ENCODE data around the gene DLL1. TPM values are rescaled to one million over a fixed set of nuclear protein-coding genes. Genes with fewer than 3 reads are reported as not detected.

The DLL1 gene
- total RNA-seq, 1 experiment from 2014 or later, result not detected

DNA sequence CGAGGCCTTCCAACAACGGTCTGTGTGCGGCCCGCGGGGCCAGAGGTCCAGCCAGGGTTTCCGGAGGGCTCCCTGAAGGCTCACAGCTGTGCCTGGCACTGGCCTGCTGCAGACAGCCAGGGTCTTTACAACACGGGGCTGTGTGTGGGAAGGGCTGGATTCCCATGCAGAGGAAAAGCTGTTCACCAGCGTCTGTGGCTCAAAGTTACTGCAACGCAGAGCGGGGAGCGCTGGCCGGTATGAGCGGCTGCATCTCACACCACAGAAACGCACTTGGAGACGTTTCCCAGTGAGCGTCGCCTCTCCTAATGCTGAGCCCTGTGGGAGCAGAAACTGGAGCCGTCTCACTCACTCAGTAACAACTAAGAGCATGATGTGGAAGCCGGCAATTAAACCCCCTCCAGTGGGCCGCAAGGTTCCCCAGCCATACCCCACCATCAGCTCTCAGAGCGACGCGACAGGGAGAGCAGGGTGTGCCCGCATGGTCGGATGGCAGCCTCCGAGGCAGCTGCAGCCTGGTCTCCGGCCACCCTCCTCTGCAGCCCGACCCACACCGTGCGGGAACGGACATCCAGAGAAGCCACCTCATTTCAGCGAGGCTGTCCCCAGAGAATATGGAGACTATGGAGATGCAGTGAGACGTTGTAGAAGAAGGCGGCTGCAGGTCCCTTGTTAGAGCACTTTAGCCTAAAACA lies 42.6 kb downstream of the DLL1 start:
- H3K79me2 ChIP-seq (ENCODE audit: low read depth), result no peaks in the 10 kb centered on the region
- H3K9me2 ChIP-seq (ENCODE audit: insufficient read depth), result no peaks in the 10 kb centered on the region
- H3K27ac ChIP-seq, result no peak overlapping the region
- intact Hi-C loops (cut with micrococcal nuclease; ENCODE audit: unreplicated experiment), result no loop called here
- DNase-seq, result no peak
- no peak overlapping the region for H3K4me3 ChIP-seq
- H3K9me3 ChIP-seq (ENCODE audit: insufficient read depth, low read depth), result no peaks in the 10 kb centered on the region
- no peaks in the 10 kb centered on the region for H3K36me3 ChIP-seq (ENCODE audit: low read depth)
- no peak overlapping the region for H2AFZ ChIP-seq
- peaks cover 73% of the 10 kb centered on the region for H3K27me3 ChIP-seq (ENCODE audit: insufficient read depth, low read depth)
- H3K4me1 ChIP-seq (replicated peaks; ENCODE audit: insufficient read depth), result no peaks in the 10 kb centered on the region
- TF ChIP-seq EZH2 (IDR thresholded peaks at IDR 0.05; ENCODE audit: low read depth), result no peak
- TF ChIP-seq, protein P1, sequence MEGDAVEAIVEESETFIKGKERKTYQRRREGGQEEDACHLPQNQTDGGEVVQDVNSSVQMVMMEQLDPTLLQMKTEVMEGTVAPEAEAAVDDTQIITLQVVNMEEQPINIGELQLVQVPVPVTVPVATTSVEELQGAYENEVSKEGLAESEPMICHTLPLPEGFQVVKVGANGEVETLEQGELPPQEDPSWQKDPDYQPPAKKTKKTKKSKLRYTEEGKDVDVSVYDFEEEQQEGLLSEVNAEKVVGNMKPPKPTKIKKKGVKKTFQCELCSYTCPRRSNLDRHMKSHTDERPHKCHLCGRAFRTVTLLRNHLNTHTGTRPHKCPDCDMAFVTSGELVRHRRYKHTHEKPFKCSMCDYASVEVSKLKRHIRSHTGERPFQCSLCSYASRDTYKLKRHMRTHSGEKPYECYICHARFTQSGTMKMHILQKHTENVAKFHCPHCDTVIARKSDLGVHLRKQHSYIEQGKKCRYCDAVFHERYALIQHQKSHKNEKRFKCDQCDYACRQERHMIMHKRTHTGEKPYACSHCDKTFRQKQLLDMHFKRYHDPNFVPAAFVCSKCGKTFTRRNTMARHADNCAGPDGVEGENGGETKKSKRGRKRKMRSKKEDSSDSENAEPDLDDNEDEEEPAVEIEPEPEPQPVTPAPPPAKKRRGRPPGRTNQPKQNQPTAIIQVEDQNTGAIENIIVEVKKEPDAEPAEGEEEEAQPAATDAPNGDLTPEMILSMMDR (conservative IDR thresholded peaks at IDR 0.05), result no peak
- H3F3A ChIP-seq (ENCODE audit: insufficient read depth, low read depth), result no peaks in the 10 kb centered on the region
- no peak overlapping the region for H3K4me2 ChIP-seq
- CTCF ChIA-PET, result no interaction called here
- POLR2A ChIA-PET (ENCODE audit: unreplicated experiment), result no interaction called here
- H4K20me1 ChIP-seq (ENCODE audit: insufficient read depth), result no peaks in the 10 kb centered on the region
- no TSS peak for BruUV-seq (replicated peaks)

DNA sequence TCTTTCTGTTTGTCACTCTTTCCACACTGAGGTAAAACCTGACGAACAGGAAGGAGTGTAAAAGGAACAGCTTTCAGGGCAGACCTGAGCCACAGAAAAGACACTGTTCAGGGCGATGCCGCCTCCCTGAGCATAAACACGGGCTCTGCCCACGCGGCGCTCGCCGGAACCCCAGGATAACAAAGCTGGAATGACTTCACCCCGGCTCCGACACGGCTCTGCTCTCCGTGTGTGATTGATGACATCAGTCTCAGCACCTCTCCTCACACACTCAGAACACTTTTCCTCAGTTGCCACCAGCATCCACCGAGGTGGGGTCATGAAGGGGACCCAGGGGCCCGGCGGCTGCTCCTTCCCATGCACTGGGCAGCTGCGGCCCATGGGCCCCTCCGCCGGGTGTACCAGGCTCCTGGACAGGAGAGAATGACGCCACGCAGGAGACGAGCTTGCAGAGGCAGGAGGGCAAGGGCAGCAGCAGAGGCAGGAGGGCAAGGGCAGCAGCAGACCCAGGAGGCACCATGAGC lies 43.6 kb downstream of the DLL1 start:
- no peaks in the 10 kb centered on the region for H3F3A ChIP-seq (ENCODE audit: insufficient read depth, low read depth)
- H3K9me3 ChIP-seq (ENCODE audit: insufficient read depth, low read depth), result no peaks in the 10 kb centered on the region
- no peaks in the 10 kb centered on the region for H3K36me3 ChIP-seq (ENCODE audit: low read depth)
- H2AFZ ChIP-seq, result no peak overlapping the region
- no peaks in the 10 kb centered on the region for H3K9me2 ChIP-seq (ENCODE audit: insufficient read depth)
- CTCF ChIA-PET, result no interaction called here
- POLR2A ChIA-PET (ENCODE audit: unreplicated experiment), result no interaction called here
- no peaks in the 10 kb centered on the region for H3K4me1 ChIP-seq (replicated peaks; ENCODE audit: insufficient read depth)
- no TSS peak for BruUV-seq (replicated peaks)
- TF ChIP-seq EZH2 (IDR thresholded peaks at IDR 0.05; ENCODE audit: low read depth), result no peak
- TF ChIP-seq, protein P1 (conservative IDR thresholded peaks at IDR 0.05), result no peak
- no peak overlapping the region for H3K4me3 ChIP-seq
- DNase-seq, result no peak
- no peak overlapping the region for H3K27ac ChIP-seq
- no peak overlapping the region for H3K4me2 ChIP-seq
- no peaks in the 10 kb centered on the region for H3K79me2 ChIP-seq (ENCODE audit: low read depth)
- intact Hi-C loops (cut with micrococcal nuclease; ENCODE audit: unreplicated experiment), result no loop called here
- no peaks in the 10 kb centered on the region for H4K20me1 ChIP-seq (ENCODE audit: insufficient read depth)
- H3K27me3 ChIP-seq (ENCODE audit: insufficient read depth, low read depth), result peaks cover 69% of the 10 kb centered on the region

DNA sequence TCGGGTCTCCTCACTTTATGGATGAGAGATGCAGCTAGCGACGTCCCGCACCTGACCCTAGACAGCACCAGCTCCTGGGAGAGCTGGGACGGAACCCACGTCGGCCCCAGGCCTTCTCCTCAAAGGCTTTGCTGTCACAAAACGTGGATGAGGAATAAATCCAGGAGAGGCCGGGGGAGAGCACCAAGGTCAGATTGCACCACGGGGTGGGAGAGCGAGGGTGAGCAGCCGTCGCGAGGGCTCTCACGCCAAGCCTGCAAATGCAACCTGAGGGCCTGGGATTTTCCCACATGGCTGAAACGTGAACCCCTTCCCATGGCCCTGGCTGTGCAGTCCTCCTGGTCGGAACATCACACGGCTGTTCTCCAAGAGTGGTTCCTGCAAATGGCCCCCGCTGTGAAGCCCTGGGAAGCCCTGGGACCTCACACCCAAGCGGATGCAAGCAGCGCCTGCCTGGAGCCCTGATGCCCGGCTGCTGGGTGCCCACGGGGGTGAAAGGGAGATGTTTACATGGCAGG lies 45.3 kb downstream of the DLL1 start:
- H3K27me3 ChIP-seq (ENCODE audit: insufficient read depth, low read depth), result peaks cover 64% of the 10 kb centered on the region
- no peaks in the 10 kb centered on the region for H3K4me1 ChIP-seq (replicated peaks; ENCODE audit: insufficient read depth)
- DNase-seq, result no peak
- no peak overlapping the region for H3K27ac ChIP-seq
- H3K9me2 ChIP-seq (ENCODE audit: insufficient read depth), result no peaks in the 10 kb centered on the region
- no peaks in the 10 kb centered on the region for H3K79me2 ChIP-seq (ENCODE audit: low read depth)
- ChIA-PET CTCF (no interaction called here), POLR2A (ENCODE audit: unreplicated experiment) (no interaction called here)
- no peaks in the 10 kb centered on the region for H3K36me3 ChIP-seq (ENCODE audit: low read depth)
- no peak overlapping the region for H3K4me3 ChIP-seq
- H2AFZ ChIP-seq, result no peak overlapping the region
- H3K4me2 ChIP-seq, result no peak overlapping the region
- intact Hi-C loops (cut with micrococcal nuclease; ENCODE audit: unreplicated experiment), result no loop called here
- TF ChIP-seq, protein P1 (conservative IDR thresholded peaks at IDR 0.05), result no peak
- TF ChIP-seq EZH2 (IDR thresholded peaks at IDR 0.05; ENCODE audit: low read depth), result no peak
- no peaks in the 10 kb centered on the region for H4K20me1 ChIP-seq (ENCODE audit: insufficient read depth)
- no TSS peak for BruUV-seq (replicated peaks)
- no peaks in the 10 kb centered on the region for H3K9me3 ChIP-seq (ENCODE audit: insufficient read depth, low read depth)
- no peaks in the 10 kb centered on the region for H3F3A ChIP-seq (ENCODE audit: insufficient read depth, low read depth)

All from PC-9 (cell line).